Forelimb muscle (tissue), 1 donor: ENCODE measurements around the gene LIN52. TPM values are rescaled to one million over a fixed set of nuclear protein-coding genes. Genes with fewer than 3 reads are reported as not detected.
A peak's percentile ranks its signal among the peaks of the same experiment; 100 is the strongest.

ENCODE experiments used
- DNase-seq: peaks from one replicate; pipeline ENCODE4 v3.0.0-alpha.2; 2013; ENCODE audit warnings: low read depth
- polyA plus RNA-seq: library from polyadenylated mRNA; unstranded; fragments of 120-200 nt; gene quantifications from one replicate; pipeline ENCODE4 v1.2.1, GENCODE V29; 2013; ENCODE audit not compliant: insufficient read length

Gene LIN52, protein sequence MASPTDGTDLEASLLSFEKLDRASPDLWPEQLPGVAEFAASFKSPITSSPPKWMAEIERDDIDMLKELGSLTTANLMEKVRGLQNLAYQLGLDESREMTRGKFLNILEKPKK
- polyA plus RNA-seq, result 8.8 TPM

GRCh38 chr14:74084277-74085046, at the start of gene LIN52, which contains the start of gene ALDH6A1:
LIN52 (plus strand) TSS chr14:74084956; CDS start chr14:74084975, 19 bp downstream.
ALDH6A1 (minus strand) TSS chr14:74084453; CDS start chr14:74084394, 59 bp downstream.
- peak; percentile 100 for DNase-seq

DNA sequence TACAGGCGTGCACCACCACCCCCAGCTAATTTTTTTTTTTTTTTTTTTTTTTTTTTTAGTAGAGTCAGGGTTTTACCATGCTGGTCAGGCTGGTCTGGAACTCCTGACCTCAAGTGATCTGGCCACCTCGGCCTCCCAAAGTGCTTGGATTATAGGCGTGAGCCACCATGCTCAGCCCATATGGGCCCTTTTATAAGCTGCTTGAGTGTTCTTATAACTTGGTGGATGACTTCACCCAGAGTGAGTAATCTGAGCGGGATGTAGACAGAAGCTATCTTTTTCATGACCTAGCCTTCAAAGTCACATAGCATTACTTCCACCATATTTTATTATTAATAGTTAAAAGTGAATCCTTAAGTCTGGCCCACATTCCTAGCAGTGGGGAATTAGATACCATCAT, 49.2 kb upstream of the LIN52 start:
- no peak for DNase-seq

DNA sequence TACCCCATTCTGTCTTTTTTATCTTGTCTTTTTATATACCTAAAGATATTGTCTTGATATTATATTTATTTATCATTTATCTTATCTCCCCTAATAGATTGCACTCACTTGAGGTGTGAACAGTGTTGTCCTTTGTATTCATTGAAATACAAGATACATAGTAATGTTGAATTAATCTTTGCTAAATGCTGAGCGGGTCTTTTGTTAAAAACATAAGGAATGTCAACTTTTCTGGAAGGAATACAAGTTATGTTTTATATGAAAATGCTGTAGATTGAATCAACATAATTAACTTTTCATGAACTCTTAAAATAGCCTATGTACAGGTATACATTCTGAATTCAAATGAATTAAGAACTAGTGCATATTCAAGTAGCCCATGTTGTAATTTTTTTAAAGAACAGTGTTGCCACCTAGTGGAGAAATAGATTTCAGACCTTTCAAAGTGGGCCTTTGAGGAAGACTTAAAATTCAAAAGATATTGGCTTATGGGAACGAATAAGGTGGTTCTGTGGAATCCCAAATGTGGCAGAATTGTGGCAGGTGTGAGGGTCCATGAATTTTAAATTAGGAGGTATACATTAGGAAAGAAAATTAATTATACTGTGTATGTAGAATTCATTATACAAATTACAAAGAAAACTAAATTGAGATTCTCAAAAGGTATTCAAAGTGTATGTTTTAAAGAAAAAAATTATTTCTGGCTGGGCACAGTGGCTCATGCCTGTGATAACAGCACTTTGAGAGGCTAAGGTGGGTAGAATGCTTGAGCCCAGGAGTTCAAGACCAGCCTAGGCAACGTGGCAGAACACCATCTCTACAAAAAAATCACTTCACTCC, 46.5 kb upstream of the LIN52 start:
- DNase-seq, result peak; percentile 28

DNA sequence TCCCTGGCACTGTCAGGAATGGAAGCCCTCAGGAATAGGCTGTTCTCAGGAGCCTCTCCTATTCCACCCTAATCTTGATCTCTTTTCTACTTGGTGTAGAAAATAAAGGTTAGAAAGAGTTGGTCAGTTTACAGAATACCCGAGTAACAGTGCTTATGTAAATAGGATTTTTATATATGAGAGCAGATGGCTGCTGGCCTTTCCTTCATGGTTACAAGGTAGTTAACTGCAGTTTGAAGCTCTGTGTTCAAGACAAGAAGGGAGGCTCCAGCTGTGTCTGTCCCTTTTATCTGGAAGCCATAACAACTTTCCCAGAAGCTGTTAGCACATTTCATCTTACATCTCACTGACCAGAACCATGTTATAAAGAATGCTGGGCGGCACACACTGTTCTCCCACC, 42.5 kb upstream of the LIN52 start:
- DNase-seq, result no peak

DNA sequence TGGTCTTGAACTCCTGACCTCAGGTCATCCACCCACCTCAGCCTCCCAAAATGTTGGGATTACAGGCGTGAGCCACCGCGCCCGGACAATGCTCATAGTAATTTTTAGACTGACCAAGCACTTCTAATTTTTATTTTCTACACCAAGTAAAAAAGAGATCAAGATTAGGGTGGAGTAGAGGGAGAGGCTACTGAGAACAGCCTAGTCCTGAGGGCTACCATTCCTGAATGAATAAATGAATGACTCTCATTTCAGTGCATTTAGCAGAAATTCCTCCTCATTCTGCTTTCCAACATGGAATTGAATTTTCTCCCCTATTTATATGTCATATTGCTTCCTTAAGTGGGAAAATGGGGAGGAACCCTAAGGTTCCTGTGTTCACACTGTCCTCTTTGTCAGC, 39.2 kb upstream of the LIN52 start:
- no peak for DNase-seq

GRCh38 chr14:74048281-74048680, 36.5 kb upstream of the LIN52 start:
- no peak for DNase-seq

GRCh38 chr14:74049876-74050495, 34.8 kb upstream of the LIN52 start:
- DNase-seq, result no peak

DNA sequence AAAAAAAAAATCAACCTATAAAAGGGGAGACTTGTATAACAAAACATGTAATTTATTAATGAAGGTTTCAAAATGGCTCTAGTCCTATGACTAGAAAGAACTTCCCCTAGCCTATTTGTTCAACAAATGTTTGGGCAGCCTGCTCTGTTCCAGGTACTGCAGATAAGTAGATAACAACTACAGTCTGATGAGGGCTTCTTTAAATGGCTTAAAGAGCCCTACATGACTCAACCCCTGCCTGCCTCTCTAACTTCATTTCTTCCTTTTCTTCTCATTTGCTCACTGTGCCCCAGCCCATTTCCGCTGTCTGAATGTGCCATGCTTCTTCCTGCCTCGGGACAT, 22.0 kb upstream of the LIN52 start:
- DNase-seq, result no peak

- DNase-seq, result no peak
These were observed 20.3 kb upstream of the LIN52 start for GRCh38 chr14:74064426-74064825.

GRCh38 chr14:74064883-74065282, 19.9 kb upstream of the LIN52 start:
- DNase-seq, result no peak

DNA sequence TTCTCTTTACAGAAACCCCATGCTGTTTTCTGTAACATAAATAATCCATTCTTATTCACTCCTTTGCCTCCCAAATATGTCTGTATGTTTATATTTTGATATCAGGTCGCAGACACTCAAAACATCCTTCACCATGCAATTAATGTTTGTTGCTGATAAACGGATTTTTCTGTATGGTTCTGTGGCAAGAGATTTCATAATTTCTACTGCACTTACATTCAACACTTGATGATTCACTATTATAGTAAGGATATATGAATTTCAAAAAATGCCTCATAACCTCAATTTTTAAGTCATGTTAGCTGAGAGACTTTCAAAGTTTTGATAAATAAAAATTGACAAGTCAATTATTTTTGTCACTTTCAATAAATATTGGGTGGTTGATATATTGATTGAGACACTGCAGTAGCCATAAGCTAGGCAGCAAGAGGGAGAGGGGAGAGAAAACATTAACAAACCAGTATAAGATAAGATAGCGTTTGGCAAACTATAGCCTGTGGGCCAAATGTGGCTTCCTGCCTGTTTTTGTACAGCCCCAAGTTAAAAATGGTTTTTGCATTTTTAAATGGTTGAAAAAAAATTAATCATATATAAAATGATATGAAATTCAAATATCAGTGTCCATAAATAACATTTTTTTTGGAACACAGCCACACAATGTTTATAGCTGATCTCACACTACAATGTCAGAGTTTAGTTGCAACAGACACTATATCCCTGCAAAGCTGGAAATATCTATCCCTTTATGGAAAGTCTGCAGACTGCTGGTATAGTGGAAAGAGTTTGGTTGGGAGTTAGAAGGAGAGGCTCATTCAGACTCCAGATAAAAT, 18.8 kb upstream of the LIN52 start:
- no peak for DNase-seq

- no peak for DNase-seq
These were observed 7.4 kb upstream of the LIN52 start for GRCh38 chr14:74077401-74077800.

DNA sequence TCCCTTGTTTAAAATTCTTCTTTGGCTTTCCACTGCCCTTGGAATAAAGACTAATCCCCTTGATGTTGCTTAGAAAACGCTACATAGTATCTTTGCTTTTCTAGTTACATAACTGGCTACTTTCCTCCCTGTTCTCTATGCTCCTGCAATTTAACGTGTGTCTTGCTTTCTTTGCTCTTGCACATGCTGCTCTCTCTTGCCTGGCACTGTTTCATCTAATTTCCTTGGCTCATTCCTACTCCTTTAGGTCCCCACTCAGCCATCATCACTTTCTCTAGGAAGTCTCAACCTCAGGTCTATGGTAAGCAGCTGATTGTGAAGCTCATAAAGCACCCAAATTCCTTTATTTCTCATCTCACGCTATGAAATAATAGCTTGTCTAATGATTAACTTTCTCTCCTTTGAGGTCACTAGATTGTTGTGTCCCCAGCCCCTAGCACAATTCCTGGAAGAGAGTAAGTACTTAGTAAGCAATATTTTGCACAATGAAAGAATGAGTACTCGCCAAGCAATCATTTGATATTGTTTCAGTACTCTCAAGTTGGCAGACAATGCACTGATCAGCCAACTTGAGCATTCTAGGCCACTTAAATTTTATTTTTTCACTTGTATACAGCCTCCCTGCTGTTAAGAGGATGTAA, 3.8 kb upstream of the LIN52 start:
- DNase-seq, result no peak

- DNase-seq, result no peak
These were observed 3.3 kb upstream of the LIN52 start for GRCh38 chr14:74081491-74081890.

GRCh38 chr14:74083161-74083560, 1.6 kb upstream of the LIN52 start:
- DNase-seq, result no peak

DNA sequence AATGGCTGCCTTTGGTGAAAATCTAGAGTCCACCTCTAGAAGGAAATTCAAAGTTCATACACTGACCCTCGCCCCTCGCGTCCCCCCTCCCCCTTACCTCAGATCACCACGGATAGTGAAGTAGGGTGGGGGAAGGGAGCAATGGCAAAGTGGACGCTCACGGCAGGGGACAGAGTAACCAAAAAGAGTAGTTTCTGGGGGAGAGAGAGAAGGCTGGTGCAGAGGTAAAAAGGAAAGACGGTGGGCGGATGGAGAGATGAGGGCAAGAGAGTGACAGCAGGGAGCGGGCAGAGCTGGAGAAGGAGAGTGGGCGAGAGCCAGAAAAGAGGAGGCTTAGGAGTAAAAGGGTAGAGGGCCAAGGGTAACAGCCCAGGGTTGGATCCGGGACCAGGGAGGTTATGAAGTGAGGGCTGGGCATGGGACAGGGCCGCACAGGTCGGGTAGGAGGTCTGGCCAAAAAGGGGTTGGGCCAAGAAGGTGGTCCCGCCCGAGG, 926 bp upstream of the LIN52 start:
- no peak for DNase-seq

DNA sequence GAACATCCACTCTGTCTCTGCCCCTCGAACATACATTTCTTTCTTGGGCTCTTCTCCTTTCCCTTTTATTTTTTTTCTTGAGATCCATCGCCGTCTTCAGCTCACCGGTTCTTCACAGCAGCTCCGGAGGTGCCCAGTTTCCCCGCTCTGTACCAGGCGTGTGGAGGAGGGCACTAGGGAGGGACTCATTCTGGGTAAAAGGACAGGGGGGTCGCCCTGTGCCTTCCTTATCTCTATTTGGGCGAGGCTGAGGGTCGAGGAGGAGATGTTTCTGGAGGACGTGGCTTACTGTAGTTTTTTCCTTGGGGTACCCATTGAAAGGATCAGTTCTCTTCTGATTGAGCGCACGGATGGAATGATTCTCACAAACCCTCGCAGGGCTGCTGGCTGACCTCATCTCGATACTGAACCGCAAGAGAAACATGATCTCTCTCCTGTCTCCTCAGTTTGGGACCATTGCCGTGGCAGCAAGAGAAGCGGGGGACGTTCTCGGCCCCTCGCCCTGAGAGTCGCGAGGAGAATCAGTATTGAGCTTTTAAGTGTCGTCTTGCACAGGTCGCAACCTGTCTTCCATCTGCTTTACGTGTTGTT, 386 bp downstream of the LIN52 start:
- no peak for DNase-seq

DNA sequence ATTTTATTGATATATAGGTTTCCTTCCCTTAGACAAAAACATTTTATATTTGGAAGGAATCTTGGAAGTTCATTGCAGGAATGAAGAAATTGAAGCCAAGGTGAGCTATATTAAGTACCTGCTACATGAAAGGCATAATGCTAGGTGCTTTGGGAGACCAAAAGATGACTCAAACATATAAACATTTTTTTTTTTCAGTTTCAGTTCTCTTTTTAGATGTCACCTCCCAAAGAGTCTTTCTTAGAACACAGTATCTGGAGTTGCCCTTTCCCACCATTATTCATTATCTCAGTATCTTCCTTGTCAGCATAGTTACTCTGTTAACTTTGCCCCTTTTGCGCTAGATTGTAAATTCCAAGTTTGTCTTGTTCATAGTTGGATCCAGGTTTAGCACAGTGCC, 1.1 kb downstream of the LIN52 start:
- no peak for DNase-seq

DNA sequence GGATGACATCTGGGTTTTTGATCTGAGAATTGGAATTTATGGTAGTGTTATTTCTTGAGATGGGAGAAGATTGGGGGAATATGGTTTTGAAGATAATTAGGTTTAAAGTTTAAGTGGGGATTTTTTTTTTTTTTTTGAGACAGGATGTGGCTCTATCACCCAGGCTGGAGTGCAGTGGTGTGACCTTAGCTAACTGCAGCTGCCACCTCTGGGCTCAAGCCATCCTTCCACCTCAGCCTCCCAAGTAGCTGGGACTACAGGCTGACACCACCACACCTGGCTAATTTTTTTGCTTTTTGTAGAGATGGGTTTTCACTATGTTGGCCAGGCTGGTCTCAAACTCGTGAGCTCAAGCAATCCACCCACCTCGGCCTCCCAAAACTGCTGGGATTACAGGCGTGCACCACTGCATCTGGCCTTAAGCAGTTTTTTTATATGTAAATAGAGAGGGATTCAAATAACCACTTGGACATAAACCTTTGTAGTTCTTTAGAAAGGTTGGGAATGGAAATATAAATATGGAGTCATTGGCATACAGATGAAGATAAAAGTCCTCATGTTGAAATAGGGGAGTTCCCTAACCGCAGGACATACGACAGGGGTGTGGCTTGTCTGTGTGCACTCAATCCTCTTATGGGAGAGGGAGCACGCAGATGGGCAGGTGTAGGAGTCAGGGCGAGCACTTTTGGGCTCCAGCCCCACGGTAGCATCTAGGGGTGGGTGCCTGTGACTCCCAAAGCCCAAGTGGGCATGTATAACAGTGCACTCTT, 4.7 kb downstream of the LIN52 start:
- DNase-seq, result no peak

DNA sequence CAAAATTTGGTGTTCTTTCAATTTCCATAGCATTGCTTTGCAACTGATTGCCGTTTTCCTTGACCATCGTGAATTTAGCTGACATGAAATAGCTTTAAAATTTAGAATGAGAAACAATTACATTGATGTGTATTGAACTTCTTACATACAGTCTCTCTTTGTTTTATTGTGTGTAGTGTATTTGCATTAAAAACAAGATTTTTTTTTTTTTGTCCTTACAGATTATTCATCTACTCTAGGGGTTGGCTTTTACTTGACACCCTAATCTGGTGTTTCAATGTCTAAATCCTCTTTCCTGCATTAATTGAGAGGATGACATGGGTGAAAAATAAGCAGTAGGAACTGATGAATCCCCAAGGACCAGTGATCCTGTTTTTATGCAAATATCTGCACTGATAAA, 20.6 kb downstream of the LIN52 start:
- DNase-seq, result no peak
